Left ventricle myocardium superior (tissue), 1 donor: ENCODE data around the gene NEUROD1. TPM values are rescaled to one million over a fixed set of nuclear protein-coding genes. Genes with fewer than 3 reads are reported as not detected.

Experiments used
- ATAC-seq: fragments of 200-7000 bp; cut with Tn5 transposase; one replicate; pipeline ENCODE4 v1.9.1; 2020; ENCODE audit warnings: mild to moderate bottlenecking, moderate library complexity
- DNase-seq: peaks from one replicate; pipeline ENCODE4 v3.0.0-alpha.2; 2020
- intact Hi-C: fragments of 100-400 bp; cut with micrococcal nuclease; formaldehyde crosslinking; loops from one replicate; pipeline ENCODE4 v1.11.0; 2022
- total RNA-seq: library from RNA; stranded (reverse); fragmentation: NEBNext Ultra II Directional; extraction: Animal tissue kit (Norgen Biotek cat#: 25700); gene quantifications from one replicate; pipeline ENCODE4 v1.2.1, GENCODE V29; 2021
- donor health status: DM: no; HTN: yes; CAD: no; lungs with severe emphysema.

The NEUROD1 gene
- total RNA-seq, 1 donor from 2014 or later: not detected

DNA sequence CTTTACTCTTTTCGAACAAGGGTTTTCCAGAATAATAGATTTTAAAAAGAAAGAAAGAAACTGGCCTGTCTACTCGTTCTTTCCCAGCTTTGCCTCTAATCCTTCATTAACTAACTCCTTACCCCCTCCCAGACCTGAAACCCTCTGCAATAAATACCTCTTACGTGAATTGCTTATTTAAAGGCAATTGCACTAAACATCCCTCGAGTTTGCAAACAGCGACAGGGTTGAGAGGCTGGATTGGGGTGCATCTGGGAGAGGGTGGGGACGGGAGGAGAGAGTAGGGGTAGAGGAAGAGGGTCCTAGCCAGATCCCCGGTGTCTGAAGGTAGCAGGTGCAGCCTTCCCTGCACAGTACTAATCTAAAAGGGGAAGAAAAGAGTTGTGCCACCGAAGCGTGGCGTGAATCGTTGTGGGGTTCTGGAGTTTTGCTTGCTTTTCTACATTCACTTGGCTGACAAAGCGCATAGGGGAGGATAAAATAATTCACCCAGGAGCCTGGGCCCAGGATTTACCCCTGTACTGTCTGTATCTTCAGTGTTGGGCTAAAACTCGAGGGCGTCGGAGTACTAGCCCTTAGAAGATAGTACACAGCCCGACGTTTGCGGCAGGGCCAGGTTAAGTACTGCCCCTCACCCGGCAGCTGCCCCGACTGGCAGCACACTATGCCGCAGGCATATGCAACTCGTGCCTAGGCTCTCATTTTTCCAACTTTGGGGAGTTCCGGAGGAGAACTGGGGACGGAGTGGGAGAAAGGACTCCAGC, 1.9 kb upstream of the NEUROD1 start:
- ATAC-seq: no peak
- intact Hi-C loops: no loop called here
- no peak for DNase-seq

DNA sequence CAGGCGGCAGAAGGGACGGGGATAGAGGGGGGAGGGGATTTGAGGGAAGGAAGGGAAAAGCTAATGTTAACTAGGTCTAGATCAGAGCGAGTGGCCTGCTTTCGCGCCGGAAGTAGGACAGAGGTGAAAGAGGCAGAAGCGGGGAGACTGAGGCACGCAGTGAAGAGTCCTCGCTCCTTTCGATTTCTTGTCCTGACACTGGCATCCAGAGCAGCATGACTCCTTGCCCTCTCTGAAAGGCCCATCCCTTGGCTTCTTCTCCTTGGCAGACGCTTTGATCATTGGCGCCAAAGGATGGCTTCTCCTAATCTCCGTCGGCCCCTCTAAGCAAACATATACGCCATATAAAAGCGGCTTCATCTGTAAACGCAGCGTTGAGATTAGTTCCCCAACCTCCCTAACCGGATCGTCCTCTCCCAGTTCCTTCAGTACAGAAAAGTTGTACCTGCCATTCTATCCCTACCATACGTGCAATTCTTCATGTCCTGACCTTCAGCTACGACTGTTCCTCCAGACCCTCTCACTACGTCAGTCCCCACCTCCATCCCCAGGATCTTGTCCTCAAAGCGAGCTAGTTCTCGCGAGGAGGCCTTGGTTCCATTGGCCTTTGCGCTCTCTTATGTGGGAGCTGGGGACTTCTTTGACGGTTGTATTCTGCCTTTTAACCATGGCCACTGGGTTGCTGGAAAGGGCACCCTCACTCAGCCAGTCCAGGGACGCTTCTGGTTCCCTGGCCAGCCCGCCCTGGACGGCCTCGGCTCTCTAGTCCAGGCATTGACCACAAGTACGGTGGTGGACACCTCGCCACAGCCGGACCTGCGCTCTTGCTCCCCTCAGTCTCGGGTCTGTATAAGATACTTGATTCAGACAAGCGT, 857 bp upstream of the NEUROD1 start:
- no peak for DNase-seq
- intact Hi-C loops: no loop called here
- ATAC-seq: no peak

DNA sequence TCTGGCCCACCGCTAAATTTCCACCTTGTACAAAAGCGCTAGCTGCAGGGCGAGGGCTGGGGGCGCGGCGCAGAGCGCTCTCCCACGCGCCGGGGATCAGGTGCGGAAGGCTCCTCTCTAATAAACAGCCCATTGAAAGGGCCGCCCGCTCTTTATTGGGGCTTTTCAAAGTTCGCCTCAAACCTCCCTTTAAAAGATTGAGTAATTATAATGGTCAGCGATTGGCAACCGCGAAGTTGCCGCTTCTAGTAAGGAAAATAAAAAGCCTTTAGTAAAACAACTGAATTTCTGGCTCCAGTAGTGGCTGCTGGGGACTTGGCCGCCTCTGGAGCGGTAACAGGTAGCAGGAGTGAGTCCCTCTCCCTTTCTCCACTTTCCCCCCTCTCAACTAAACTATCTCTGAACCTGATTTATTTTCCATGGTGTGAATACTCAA, 755 bp downstream of the NEUROD1 start:
- DNase-seq (no peak), ATAC-seq (no peak)
- intact Hi-C loops: no loop called here

DNA sequence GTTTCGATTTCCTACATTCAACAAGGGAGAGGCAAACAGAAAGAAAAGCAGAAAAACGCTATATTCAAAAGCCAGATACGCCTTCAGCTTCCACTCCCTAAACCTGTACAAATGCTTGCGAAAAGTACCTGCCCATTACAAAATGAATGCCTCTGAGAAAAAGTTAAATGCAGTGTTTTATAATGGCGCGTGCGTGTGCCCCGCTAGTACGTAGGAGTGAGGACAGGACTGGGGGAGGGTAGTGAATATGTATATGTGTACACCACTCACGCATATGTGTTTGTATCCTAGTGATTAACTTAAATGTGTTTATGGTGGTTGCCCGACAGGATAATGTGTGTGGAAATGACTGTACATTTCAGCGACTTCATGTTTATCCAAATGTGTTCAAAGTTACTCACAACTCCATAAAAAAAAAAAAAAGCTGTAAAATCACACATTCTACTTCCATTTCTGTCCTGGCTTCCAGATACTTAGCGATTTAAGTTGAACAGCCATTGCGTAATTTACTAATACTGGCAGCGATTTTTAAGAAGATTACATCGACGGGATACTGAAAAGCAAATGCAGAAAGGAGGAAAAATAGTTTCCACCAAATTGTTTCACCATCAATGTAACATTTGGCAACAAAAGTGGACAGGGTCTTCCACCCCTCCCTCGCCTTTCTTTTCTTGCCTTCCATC, 1.3 kb downstream of the NEUROD1 start:
- DNase-seq: no peak
- no peak for ATAC-seq
- intact Hi-C loops: no loop called here

- intact Hi-C loops: no loop called here
- DNase-seq: peak; percentile 62
- ATAC-seq: peak; percentile 74
Measured at GRCh38 chr2:181677912-181678586, 2.3 kb downstream of the NEUROD1 start.

- intact Hi-C loops: no loop called here
- DNase-seq (no peak), ATAC-seq (no peak)
Measured at GRCh38 chr2:181675254-181675653, 5.1 kb downstream of the NEUROD1 start.

DNA sequence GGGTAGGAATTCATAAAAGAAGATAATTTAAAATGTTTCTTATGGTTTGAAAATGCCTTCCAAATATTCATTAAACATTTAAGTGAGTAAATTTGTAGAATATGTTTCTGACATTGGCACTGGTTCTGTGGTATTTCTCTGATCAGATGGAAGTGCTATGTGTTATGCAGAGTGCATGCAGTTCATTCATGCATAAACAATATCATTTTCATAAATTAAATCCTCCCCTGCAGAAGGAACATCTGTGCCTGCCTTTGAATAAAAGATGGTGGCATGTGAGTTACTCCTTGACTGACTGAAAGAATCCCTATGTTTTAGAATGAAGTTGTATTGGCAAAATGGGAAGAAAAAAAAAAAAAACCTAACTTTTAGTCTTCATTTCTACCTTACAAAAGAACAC, 5.9 kb downstream of the NEUROD1 start:
- ATAC-seq (no peak), DNase-seq (no peak)

GRCh38 chr2:181673173-181673572, 7.1 kb downstream of the NEUROD1 start:
- DNase-seq (no peak), ATAC-seq (no peak)
- intact Hi-C loops: no loop called here

More for the DNA sequence above, 5.9 kb downstream of the NEUROD1 start:
- intact Hi-C loops: no loop called here

- ATAC-seq (no peak), DNase-seq (no peak)
- intact Hi-C loops: no loop called here
Measured at GRCh38 chr2:181672255-181673008, 7.9 kb downstream of the NEUROD1 start.

GRCh38 chr2:181670632-181671031, 9.7 kb downstream of the NEUROD1 start:
- intact Hi-C loops: no loop called here
- DNase-seq (no peak), ATAC-seq (no peak)

- intact Hi-C loops: no loop called here
- no peak for ATAC-seq
- no peak for DNase-seq
Measured at GRCh38 chr2:181667234-181667633, 13.1 kb downstream of the NEUROD1 start.

DNA sequence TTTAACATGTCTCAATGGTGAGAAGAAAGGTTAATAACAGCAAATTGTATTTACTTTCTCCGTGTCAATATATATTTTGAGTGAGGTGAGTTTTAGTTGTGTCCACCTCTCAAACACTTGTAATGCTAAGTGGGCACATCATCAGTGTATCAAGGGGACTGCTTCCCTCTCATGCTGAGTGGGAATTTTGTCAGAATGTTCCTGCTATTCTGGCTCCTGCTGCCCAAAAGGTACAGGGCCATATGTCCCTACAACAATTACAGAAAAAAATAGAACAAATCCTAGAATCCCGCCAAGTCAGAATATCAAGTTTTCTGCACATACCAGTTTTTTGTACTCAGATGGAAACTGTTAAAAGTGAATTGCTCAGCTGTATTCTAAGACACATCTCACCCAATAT, 18.0 kb downstream of the NEUROD1 start:
- ATAC-seq: no peak
- intact Hi-C loops: no loop called here

DNA sequence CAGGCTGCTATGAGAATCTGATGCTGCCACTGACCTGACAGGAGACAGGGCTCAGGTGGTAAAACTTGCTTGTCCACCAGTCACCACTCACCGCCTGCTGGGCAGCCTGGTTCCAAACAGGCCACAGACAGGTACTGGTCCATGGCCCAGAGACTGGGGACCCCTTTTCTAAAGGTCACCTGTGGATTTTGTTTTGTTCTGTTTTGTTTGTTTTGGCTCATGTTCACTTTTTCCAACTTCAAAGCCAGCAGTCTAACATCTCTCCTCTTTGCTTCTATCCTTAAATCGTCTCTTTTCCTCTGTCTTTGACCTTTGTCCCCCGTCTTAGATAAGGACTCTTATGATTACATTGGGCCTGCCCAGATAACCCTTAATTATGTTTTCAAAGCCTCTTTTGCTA, 20.1 kb downstream of the NEUROD1 start:
- intact Hi-C loops: no loop called here
- no peak for ATAC-seq
- no peak for DNase-seq

More for the DNA sequence above, 18.0 kb downstream of the NEUROD1 start:
- DNase-seq: no peak

- ATAC-seq: no peak
- intact Hi-C loops: no loop called here
- no peak for DNase-seq
Measured at GRCh38 chr2:181658444-181658843, 21.9 kb downstream of the NEUROD1 start.

GRCh38 chr2:181657379-181657778, 22.9 kb downstream of the NEUROD1 start:
- intact Hi-C loops: no loop called here
- no peak for DNase-seq
- no peak for ATAC-seq

DNA sequence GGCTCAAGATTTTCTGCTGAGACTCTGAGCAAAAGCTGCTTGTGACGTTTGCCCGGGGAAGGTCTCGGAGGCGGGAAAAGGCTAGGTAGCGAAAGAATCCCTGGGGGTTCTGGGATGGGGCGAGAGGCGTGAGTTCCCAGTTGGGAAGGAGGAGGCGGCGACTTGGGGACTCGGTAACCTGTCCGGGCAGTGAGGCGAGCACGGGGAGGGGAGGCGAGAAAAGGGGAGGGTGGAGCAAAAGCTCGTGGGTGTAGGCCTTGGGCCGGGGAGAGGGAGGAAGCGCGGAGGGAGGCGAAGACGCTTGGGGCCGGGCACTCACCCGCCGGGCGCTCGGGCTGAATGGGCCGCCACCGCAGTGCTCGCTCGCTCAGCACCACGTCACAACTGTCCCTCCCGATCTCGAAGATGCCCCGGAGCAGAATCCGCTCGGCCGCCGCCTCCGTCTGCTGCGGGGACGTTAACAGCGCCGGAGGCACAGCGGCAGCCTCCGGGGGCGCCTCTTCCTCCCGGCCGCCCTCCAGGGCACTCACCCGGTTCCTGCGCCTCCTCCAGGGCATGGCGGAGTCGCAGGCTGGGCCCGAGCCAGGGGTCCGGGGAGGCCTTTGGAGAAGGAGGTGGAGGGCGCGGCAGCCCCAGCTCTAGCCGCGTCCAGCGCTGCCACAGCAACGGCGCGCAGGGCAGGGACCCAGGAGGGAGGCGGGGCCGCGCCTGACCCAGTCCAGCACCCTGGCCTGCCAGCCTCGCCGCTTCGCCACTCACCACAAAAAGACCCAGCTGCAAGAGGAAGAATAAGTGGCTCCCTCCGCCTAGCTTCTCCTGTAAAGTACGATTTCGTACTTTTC, 23.6 kb downstream of the NEUROD1 start, which contains the start of gene CERKL:
Gene CERKL (minus strand): TSS at position 656 of the 842 bp plus-strand sequence. CDS start 99 bp downstream, at position 557.
- DNase-seq: peak; percentile 54
- intact Hi-C loops: no loop called here
- peak; percentile 89 for ATAC-seq

GRCh38 chr2:181655519-181655918, 24.8 kb downstream of the NEUROD1 start:
- intact Hi-C loops: no loop called here
- DNase-seq: no peak
- ATAC-seq: no peak
